ENCODE measurements around the gene CLSTN2. TPM values are rescaled to one million over a fixed set of nuclear protein-coding genes. Genes with fewer than 3 reads are reported as not detected.

The CLSTN2 gene
- total and polyA plus RNA-seq, 2 of the 8 experiments (the other 6 are each of a cell fraction or from before 2014, with no cell fraction given): 0.39 to 0.52 TPM

DNA sequence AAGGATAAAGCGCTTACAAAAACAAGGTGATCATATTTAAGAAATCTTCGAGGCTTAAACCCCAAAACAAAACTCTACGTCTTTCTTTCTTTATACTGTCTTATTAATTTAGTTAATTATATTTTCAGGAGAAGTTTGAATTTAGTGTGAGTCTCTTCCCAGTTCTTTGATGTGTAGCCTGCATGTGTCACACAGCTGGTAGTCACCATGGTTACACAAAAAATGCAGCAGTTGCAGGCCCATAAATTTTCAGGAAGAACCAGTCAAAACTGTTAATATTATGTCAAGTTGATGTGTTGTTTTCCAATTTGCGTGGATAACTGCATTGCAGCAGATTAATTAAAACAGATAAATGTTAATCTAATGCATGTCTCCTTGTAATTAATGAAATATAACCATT lies 10.4 kb downstream of the CLSTN2 start (continued):
- TF ChIP-seq, protein P1, sequence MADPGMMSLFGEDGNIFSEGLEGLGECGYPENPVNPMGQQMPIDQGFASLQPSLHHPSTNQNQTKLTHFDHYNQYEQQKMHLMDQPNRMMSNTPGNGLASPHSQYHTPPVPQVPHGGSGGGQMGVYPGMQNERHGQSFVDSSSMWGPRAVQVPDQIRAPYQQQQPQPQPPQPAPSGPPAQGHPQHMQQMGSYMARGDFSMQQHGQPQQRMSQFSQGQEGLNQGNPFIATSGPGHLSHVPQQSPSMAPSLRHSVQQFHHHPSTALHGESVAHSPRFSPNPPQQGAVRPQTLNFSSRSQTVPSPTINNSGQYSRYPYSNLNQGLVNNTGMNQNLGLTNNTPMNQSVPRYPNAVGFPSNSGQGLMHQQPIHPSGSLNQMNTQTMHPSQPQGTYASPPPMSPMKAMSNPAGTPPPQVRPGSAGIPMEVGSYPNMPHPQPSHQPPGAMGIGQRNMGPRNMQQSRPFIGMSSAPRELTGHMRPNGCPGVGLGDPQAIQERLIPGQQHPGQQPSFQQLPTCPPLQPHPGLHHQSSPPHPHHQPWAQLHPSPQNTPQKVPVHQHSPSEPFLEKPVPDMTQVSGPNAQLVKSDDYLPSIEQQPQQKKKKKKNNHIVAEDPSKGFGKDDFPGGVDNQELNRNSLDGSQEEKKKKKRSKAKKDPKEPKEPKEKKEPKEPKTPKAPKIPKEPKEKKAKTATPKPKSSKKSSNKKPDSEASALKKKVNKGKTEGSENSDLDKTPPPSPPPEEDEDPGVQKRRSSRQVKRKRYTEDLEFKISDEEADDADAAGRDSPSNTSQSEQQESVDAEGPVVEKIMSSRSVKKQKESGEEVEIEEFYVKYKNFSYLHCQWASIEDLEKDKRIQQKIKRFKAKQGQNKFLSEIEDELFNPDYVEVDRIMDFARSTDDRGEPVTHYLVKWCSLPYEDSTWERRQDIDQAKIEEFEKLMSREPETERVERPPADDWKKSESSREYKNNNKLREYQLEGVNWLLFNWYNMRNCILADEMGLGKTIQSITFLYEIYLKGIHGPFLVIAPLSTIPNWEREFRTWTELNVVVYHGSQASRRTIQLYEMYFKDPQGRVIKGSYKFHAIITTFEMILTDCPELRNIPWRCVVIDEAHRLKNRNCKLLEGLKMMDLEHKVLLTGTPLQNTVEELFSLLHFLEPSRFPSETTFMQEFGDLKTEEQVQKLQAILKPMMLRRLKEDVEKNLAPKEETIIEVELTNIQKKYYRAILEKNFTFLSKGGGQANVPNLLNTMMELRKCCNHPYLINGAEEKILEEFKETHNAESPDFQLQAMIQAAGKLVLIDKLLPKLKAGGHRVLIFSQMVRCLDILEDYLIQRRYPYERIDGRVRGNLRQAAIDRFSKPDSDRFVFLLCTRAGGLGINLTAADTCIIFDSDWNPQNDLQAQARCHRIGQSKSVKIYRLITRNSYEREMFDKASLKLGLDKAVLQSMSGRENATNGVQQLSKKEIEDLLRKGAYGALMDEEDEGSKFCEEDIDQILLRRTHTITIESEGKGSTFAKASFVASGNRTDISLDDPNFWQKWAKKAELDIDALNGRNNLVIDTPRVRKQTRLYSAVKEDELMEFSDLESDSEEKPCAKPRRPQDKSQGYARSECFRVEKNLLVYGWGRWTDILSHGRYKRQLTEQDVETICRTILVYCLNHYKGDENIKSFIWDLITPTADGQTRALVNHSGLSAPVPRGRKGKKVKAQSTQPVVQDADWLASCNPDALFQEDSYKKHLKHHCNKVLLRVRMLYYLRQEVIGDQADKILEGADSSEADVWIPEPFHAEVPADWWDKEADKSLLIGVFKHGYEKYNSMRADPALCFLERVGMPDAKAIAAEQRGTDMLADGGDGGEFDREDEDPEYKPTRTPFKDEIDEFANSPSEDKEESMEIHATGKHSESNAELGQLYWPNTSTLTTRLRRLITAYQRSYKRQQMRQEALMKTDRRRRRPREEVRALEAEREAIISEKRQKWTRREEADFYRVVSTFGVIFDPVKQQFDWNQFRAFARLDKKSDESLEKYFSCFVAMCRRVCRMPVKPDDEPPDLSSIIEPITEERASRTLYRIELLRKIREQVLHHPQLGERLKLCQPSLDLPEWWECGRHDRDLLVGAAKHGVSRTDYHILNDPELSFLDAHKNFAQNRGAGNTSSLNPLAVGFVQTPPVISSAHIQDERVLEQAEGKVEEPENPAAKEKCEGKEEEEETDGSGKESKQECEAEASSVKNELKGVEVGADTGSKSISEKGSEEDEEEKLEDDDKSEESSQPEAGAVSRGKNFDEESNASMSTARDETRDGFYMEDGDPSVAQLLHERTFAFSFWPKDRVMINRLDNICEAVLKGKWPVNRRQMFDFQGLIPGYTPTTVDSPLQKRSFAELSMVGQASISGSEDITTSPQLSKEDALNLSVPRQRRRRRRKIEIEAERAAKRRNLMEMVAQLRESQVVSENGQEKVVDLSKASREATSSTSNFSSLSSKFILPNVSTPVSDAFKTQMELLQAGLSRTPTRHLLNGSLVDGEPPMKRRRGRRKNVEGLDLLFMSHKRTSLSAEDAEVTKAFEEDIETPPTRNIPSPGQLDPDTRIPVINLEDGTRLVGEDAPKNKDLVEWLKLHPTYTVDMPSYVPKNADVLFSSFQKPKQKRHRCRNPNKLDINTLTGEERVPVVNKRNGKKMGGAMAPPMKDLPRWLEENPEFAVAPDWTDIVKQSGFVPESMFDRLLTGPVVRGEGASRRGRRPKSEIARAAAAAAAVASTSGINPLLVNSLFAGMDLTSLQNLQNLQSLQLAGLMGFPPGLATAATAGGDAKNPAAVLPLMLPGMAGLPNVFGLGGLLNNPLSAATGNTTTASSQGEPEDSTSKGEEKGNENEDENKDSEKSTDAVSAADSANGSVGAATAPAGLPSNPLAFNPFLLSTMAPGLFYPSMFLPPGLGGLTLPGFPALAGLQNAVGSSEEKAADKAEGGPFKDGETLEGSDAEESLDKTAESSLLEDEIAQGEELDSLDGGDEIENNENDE (IDR thresholded peaks at IDR 0.05; ENCODE audit: insufficient replicate concordance, low read length): no peak
- TF ChIP-seq RNF2 (IDR thresholded peaks at IDR 0.05; ENCODE audit: borderline replicate concordance, low read depth, low read length, missing control alignments, poor library complexity, severe bottlenecking): no peak
- no peak for TF ChIP-seq NANOG (IDR thresholded peaks at IDR 0.05; ENCODE audit: insufficient read depth, low read depth, low read length, poor library complexity, severe bottlenecking)

All from H1 (cell line).